H1 (cell line): ENCODE data around the gene MTX1.
A peak's percentile ranks its signal among the peaks of the same experiment; 100 is the strongest.

Experiments used
- BRCA1 ChIP-seq: IDR thresholded peaks from 2 replicates; pipeline ENCODE4 v1.6.1; 2012; ENCODE audit warnings: low read depth, low read length, improper control_type of control experiment
- CTCF ChIP-seq, 3 experiments: IDR thresholded peaks; 1 replicate in 2 of 3; 2 replicates in 1 of 3; pipeline versions ENCODE4 v1.5.1 to v1.6.1; 2011; ENCODE audit warnings: low read length in 3 of 3, mild to moderate bottlenecking in 3 of 3, inconsistent platforms in 2 of 3, low read depth in 1 of 3, moderate library complexity in 1 of 3; ENCODE audit not compliant: insufficient read depth in 1 of 3; ENCODE audit errors: control extremely low read depth in 1 of 3
- EGR1 ChIP-seq: IDR thresholded peaks from 2 replicates; pipeline ENCODE4 v1.6.1; 2011; ENCODE audit warnings: low read depth, low read length, borderline replicate concordance
- EZH2 ChIP-seq: fragments of 200-600 bp; sonication (generic); IDR thresholded peaks from 2 replicates; pipeline ENCODE4 v1.7.1; 2012; ENCODE audit warnings: low read depth, mild to moderate bottlenecking, moderate library complexity, low read length, inconsistent platforms; ENCODE audit not compliant: severe bottlenecking
- POLR2A ChIP-seq, 2 experiments: IDR thresholded peaks; 1 replicate in 1 of 2; 2 replicates in 1 of 2; pipeline ENCODE4 v1.6.1; 2011; ENCODE audit warnings: low read depth in 2 of 2, low read length in 2 of 2, mild to moderate bottlenecking in 2 of 2; ENCODE audit errors: control extremely low read depth in 1 of 2
- SRF ChIP-seq: IDR thresholded peaks from 2 replicates; pipeline ENCODE4 v1.6.1; 2011; ENCODE audit warnings: mild to moderate bottlenecking, low read depth, low read length, moderate library complexity

DNA sequence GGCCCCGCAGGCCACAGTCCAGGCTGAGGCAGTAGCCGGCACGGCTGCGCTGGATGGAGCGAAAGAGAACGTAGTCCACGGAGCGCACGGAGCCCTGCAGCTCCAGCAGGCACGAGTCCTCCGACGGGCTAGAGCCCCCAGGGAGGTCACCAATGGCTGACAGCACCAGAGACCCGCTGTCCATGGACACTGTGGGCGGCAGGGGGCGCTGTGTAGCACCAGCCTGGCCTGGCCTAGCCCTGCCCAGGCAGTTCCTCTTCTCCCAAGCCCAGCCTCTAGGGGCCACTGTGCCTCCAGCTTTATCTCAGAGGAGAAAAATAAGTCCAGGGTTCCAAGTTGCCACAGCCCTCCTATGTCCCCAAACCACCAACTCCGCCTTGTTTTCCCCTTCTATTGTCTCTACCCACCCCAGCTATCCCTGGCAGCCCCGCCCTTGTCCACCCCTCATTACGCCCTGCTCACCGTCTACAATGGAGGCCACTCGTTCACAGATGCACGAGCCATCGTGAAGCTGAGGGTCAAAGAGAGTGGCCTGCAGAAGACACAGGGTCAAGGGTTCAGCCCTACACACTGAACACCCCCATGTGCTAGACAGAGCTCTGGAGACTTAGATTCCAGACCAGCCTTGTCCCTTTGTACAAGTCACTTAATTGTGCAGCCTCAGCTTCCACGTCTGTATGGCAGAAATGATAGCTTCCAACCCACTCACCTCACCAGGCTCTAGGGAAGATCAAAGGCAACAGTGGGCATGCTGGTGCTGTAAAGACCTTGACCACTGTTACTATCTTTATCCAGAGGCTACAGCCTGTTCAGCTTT, 42.3 kb downstream of the MTX1 start:
- TF ChIP-seq EGR1 (no peak), POLR2A (IDR thresholded peaks at IDR 0.05; ENCODE audit: control extremely low read depth in 1 of 2, low read depth in 2 of 2, low read length in 2 of 2) (no peak), EZH2 (no peak), BRCA1 (no peak), SRF (no peak), CTCF (IDR thresholded peaks at IDR 0.05; ENCODE audit: control extremely low read depth in 1 of 3, insufficient read depth in 1 of 3, low read depth in 1 of 3, low read length in 3 of 3) (peak; percentile 100)
